ENCODE data around the gene AKR1E2.

DNA sequence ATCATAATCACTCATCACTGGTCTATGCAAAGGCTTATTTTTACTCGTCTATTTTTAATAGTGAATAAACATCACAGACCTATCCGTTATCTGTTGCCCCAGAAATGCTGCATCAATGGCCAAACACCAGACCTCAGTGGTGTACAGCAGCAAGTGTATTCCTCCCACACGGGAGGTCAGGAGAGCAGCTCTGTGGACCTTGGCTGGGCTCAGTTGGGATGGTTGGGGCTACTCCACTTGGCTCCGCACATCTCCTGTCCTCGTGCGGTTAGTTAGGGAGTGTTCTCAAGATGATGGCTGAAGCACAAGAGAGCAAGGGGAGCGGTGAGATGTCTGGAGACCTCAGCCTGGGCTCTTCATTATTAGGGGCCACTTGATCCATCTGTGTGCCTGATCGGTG, 2.0 kb downstream of the AKR1E2 start:
- TF ChIP-seq, protein P1, sequence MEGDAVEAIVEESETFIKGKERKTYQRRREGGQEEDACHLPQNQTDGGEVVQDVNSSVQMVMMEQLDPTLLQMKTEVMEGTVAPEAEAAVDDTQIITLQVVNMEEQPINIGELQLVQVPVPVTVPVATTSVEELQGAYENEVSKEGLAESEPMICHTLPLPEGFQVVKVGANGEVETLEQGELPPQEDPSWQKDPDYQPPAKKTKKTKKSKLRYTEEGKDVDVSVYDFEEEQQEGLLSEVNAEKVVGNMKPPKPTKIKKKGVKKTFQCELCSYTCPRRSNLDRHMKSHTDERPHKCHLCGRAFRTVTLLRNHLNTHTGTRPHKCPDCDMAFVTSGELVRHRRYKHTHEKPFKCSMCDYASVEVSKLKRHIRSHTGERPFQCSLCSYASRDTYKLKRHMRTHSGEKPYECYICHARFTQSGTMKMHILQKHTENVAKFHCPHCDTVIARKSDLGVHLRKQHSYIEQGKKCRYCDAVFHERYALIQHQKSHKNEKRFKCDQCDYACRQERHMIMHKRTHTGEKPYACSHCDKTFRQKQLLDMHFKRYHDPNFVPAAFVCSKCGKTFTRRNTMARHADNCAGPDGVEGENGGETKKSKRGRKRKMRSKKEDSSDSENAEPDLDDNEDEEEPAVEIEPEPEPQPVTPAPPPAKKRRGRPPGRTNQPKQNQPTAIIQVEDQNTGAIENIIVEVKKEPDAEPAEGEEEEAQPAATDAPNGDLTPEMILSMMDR (conservative IDR thresholded peaks at IDR 0.05; ENCODE audit: low read depth, low read length): no peak
- TF ChIP-seq EZH2phosphoT487 (IDR thresholded peaks at IDR 0.05; ENCODE audit: borderline replicate concordance, low read length): no peak

Data from PC-3 (cell line).